Chondrocyte (in vitro differentiated cells): Measurements from ENCODE around the gene AMIGO2. TPM values are rescaled to one million over a fixed set of nuclear protein-coding genes. Genes with fewer than 3 reads are reported as not detected.

Experiments
- DNase-seq: peaks from one replicate; pipeline ENCODE4 v3.0.0; 2021; ENCODE audit warnings: mixed read lengths, low spot score
- H3K27ac Mint-ChIP-seq: one replicate; pipeline ENCODE4 v1.8.0; 2021; ENCODE audit warnings: mild to moderate bottlenecking, moderate library complexity, mixed read lengths; ENCODE audit not compliant: unreplicated experiment
- H3K27me3 Mint-ChIP-seq: 2 replicates; pipeline ENCODE4 v1.8.0; 2021; ENCODE audit warnings: low read depth, mixed read lengths
- H3K36me3 Mint-ChIP-seq: 2 replicates; pipeline ENCODE4 v1.8.0; 2021; ENCODE audit warnings: low read depth, mixed read lengths
- H3K4me1 Mint-ChIP-seq: 2 replicates; pipeline ENCODE4 v1.8.0; 2021; ENCODE audit warnings: low read depth, mild to moderate bottlenecking, mixed read lengths
- H3K4me3 Mint-ChIP-seq: one replicate; pipeline ENCODE4 v1.8.0; 2021; ENCODE audit warnings: mild to moderate bottlenecking, moderate library complexity, mixed read lengths; ENCODE audit not compliant: unreplicated experiment
- H3K9me3 Mint-ChIP-seq: 2 replicates; pipeline ENCODE4 v1.8.0; 2021; ENCODE audit warnings: low read depth, mixed read lengths
- total RNA-seq: library from RNA; stranded (reverse); gene quantifications from 3 replicates; pipeline ENCODE4 v1.2.1, GENCODE V29; 2021
- TF ChIP-seq, protein P1 (sequence below): fragments of 200-600 bp; sonication (generic); IDR thresholded peaks from 2 replicates; pipeline ENCODE4 v1.5.0; 2021; ENCODE audit warnings: antibody characterized with exemption, mild to moderate bottlenecking, moderate library complexity

AMIGO2 gene
- total RNA-seq, 1 donor from 2014 or later, result 153 TPM

- peak overlapping the region; percentile 93 for H3K27ac Mint-ChIP-seq
- TF ChIP-seq, protein P1, sequence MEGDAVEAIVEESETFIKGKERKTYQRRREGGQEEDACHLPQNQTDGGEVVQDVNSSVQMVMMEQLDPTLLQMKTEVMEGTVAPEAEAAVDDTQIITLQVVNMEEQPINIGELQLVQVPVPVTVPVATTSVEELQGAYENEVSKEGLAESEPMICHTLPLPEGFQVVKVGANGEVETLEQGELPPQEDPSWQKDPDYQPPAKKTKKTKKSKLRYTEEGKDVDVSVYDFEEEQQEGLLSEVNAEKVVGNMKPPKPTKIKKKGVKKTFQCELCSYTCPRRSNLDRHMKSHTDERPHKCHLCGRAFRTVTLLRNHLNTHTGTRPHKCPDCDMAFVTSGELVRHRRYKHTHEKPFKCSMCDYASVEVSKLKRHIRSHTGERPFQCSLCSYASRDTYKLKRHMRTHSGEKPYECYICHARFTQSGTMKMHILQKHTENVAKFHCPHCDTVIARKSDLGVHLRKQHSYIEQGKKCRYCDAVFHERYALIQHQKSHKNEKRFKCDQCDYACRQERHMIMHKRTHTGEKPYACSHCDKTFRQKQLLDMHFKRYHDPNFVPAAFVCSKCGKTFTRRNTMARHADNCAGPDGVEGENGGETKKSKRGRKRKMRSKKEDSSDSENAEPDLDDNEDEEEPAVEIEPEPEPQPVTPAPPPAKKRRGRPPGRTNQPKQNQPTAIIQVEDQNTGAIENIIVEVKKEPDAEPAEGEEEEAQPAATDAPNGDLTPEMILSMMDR, result no peak
- DNase-seq, result no peak
- no peaks in the 10 kb centered on the region for H3K9me3 Mint-ChIP-seq
- peak overlapping the region; percentile 92 for H3K4me3 Mint-ChIP-seq
- peaks cover 3% of the 10 kb centered on the region for H3K36me3 Mint-ChIP-seq
- H3K4me1 Mint-ChIP-seq, result peaks cover 75% of the 10 kb centered on the region
- no peaks in the 10 kb centered on the region for H3K27me3 Mint-ChIP-seq
Observed at GRCh38 chr12:47077206-47078085, 2.3 kb downstream of the AMIGO2 start.

GRCh38 chr12:47075192-47076084, 4.3 kb downstream of the AMIGO2 start:
- peak overlapping the region; percentile 68 for H3K27ac Mint-ChIP-seq
- H3K4me1 Mint-ChIP-seq, result peaks cover 65% of the 10 kb centered on the region
- no peak for DNase-seq
- H3K27me3 Mint-ChIP-seq, result no peaks in the 10 kb centered on the region
- TF ChIP-seq, protein P1, result no peak
- peak overlapping the region; percentile 92 for H3K4me3 Mint-ChIP-seq
- peaks cover 3% of the 10 kb centered on the region for H3K36me3 Mint-ChIP-seq
- no peaks in the 10 kb centered on the region for H3K9me3 Mint-ChIP-seq

- peaks cover 3% of the 10 kb centered on the region for H3K36me3 Mint-ChIP-seq
- H3K27ac Mint-ChIP-seq, result peak overlapping the region; percentile 34
- TF ChIP-seq, protein P1, result no peak
- no peaks in the 10 kb centered on the region for H3K27me3 Mint-ChIP-seq
- H3K4me1 Mint-ChIP-seq, result peaks cover 70% of the 10 kb centered on the region
- DNase-seq, result no peak
- no peaks in the 10 kb centered on the region for H3K9me3 Mint-ChIP-seq
- no peak overlapping the region for H3K4me3 Mint-ChIP-seq
Observed at GRCh38 chr12:47074757-47075156, 5.0 kb downstream of the AMIGO2 start.

GRCh38 chr12:47073951-47074350, 5.8 kb downstream of the AMIGO2 start:
- DNase-seq, result no peak
- TF ChIP-seq, protein P1, result no peak
- Mint-ChIP-seq H3K27ac (no peak overlapping the region), H3K36me3 (peaks cover 3% of the 10 kb centered on the region), H3K9me3 (no peaks in the 10 kb centered on the region), H3K4me1 (peaks cover 73% of the 10 kb centered on the region), H3K27me3 (no peaks in the 10 kb centered on the region), H3K4me3 (no peak overlapping the region)

DNA sequence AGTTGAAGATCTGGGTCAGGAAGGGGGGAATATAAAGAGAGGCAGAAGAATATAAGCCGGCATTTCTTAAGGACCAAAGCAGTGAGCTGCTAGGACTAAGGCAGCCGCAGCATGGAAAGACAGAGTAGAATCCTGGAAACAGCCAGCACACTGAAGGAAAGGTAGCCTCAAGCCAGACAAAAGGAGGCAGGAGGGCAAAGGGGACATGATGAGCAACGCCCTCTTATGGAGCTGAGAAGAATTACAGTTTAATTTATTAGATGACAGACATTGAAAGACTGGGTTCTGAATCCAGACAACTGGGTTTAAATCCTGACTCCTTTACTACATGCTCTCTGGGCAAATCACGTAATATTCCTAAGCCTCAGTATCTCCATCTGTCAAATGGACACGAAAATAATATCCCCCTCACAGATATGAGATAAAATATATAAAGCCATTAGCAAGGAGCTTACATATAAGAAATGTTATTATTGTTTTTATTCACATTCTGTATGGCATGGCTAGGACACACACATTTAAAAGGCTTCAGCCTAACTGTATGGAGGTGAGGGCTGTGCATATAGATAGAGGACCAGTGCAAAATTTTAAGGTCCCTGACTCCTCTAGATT, 8.4 kb downstream of the AMIGO2 start:
- H3K4me3 Mint-ChIP-seq, result no peak overlapping the region
- no peaks in the 10 kb centered on the region for H3K36me3 Mint-ChIP-seq
- H3K4me1 Mint-ChIP-seq, result peaks cover 73% of the 10 kb centered on the region
- no peaks in the 10 kb centered on the region for H3K27me3 Mint-ChIP-seq
- H3K9me3 Mint-ChIP-seq, result no peaks in the 10 kb centered on the region
- DNase-seq, result no peak
- peak overlapping the region; percentile 55 for H3K27ac Mint-ChIP-seq
- TF ChIP-seq, protein P1, result peak; percentile 76
